Fibroblast of mammary gland (primary cell): Measurements from ENCODE around the gene PSD2.

Source experiments
- DNase-seq: peaks from one replicate; pipeline ENCODE4 v3.0.0-alpha.2; 2010; ENCODE audit warnings: low read depth
- H3K4me3 ChIP-seq: 2 replicates; pipeline ENCODE4 v1.5.1; 2011; ENCODE audit warnings: low read depth, mild to moderate bottlenecking, low read length, moderate library complexity; ENCODE audit not compliant: control insufficient read depth
- TF ChIP-seq, protein P1 (sequence below): conservative IDR thresholded peaks from 2 replicates; pipeline ENCODE4 v1.5.1; 2011; ENCODE audit warnings: low read depth, low read length, inconsistent platforms; ENCODE audit not compliant: control insufficient read depth, insufficient read depth

The PSD2 gene

DNA sequence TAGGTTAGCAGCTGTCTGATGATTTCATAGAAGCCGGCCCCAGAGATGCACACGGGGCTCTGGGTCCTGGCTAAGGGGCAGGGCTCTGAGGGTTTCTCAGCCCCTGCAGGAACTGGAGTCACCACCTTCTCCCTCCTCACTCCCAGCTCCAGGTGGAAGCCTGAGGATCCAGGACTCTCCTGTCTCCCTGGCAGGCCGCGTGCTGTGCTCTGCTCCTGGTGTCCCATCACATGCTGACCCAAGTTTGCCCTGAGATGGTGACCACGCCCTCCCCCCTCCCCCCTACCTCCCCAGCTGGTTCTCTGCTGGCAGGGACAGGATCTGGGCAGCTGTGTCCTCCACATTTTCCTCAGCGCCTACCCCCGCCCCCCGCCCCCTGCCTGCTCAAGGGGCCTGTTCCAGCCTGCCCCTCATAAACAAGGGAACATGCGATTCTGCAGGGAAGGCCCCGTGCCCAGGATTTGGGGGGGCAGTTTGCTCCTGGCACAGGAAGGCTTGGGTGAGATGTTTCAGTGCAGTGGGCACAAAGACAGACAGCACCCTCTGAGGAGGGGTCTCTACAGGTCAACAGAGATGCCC lies 87.4 kb downstream of the PSD2 start:
- no peak for DNase-seq
- TF ChIP-seq, protein P1, sequence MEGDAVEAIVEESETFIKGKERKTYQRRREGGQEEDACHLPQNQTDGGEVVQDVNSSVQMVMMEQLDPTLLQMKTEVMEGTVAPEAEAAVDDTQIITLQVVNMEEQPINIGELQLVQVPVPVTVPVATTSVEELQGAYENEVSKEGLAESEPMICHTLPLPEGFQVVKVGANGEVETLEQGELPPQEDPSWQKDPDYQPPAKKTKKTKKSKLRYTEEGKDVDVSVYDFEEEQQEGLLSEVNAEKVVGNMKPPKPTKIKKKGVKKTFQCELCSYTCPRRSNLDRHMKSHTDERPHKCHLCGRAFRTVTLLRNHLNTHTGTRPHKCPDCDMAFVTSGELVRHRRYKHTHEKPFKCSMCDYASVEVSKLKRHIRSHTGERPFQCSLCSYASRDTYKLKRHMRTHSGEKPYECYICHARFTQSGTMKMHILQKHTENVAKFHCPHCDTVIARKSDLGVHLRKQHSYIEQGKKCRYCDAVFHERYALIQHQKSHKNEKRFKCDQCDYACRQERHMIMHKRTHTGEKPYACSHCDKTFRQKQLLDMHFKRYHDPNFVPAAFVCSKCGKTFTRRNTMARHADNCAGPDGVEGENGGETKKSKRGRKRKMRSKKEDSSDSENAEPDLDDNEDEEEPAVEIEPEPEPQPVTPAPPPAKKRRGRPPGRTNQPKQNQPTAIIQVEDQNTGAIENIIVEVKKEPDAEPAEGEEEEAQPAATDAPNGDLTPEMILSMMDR = no peak
- no peak overlapping the region for H3K4me3 ChIP-seq

DNA sequence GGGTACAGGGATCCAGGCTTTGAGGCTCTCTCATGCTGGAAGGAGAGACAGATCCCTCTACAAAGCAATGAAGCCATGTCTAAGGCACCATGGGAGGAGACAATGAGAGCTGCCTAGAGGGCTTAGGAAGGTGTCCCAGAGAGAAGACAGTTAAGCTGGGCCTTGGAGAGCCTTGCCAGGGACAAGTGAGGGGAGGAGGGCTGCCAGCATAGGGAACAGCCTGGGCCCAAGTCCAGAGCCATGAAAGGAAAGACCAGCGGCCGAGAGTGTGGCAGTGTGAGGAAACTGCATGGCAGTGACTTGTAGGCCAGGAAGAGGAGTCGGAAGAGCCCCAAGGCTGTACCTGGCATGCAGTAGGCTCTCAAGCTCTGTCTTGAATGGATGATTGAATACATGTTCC lies 88.5 kb downstream of the PSD2 start:
- no peak overlapping the region for H3K4me3 ChIP-seq
- DNase-seq = no peak
- TF ChIP-seq, protein P1 = no peak

DNA sequence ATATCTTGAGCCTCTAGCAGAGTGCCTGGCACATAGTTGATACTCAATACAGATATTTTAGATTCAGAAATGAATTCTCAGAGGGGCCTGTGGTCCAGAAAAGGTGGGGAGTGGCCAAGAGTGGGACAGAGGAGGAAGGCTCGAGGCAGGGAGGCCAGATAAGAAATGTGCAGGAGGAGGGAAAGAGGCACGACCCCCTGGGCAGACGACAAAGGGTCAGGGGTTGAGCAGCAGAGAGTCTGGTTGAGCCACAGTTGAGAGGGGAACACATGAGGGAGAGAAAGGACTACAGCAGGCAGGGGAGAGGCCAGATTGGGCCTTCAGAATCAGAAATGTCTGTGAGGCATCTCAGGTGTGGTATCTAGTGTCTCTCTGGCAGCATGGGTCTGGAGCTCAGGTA lies 89.1 kb downstream of the PSD2 start:
- no peak overlapping the region for H3K4me3 ChIP-seq
- no peak for DNase-seq
- TF ChIP-seq, protein P1 = no peak

DNA sequence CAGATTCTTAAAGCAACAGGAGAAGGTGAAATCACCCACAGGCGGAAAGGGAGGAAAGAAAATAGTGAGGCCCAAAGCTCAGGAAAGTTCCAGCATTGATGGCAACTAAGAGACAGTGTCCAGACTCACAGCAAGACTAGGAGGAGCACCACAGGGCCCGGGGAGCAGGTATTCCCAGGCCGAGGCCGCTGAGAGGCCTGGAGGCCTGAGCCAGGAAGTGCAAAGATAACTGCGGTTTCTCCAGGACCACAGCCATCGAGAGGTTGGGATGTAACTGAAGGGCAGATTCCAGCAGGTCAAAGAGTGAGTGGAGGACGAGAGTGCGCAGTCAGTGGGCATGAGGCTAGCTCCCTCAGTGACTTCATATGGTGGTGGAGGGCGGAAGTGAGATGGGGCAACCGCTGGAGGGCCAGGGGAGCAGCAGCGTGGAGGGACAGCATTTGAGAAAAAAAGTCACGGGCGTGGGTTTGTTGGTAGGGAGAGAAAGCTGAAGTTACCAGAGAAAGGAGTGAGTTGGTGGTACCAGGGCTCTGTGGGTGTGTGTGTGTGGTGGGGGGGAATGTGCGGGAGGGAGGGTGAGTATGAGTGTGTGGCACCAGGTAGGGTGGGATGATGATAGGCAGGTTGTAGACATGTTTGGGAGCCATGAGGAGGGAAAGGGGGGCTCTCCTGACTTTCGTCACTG lies 89.7 kb downstream of the PSD2 start:
- TF ChIP-seq, protein P1 = no peak
- no peak overlapping the region for H3K4me3 ChIP-seq
- DNase-seq = no peak

DNA sequence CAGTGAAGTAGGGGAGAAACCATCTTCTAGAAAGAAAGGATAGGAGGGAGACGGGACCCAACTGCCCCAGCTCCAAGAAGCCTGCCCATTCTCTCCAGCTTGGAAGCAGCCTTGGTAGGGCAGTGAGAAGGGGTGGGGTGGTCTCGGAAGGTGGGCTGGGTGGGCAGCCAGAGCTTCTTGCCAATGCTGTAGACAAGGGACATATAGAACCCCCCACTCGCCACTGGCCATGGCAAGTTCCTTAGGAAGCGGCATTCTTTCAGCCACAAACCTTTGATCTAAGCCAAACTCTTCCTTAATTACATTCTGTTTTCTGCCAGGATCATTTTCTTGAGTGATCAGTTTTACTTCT lies 90.2 kb downstream of the PSD2 start:
- H3K4me3 ChIP-seq = no peak overlapping the region
- no peak for DNase-seq
- TF ChIP-seq, protein P1 = no peak

DNA sequence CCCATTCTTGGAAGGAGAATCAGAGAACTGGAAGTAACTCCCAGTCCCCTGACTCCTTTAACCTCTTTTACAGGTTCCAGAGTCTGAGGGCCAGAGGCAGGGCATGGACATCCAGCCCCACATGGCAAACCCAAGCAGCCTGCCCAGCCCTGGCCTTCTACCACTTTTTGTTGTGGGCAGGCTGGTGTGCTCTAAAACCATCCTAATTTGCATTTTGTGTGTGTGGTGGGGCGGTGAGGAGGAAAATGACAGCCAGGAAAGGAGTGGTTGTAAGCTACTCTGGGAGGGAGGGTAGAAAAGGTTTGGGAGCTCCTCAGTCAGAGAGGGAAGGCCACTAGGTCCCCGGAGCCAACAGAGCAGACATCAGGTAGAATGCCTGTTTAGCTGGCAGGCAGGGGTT lies 90.6 kb downstream of the PSD2 start:
- no peak for DNase-seq
- no peak overlapping the region for H3K4me3 ChIP-seq
- TF ChIP-seq, protein P1 = no peak
